Natural killer cell (primary cell): ENCODE measurements around the gene ADAMTS14. TPM values are rescaled to one million over a fixed set of nuclear protein-coding genes. Genes with fewer than 3 reads are reported as not detected.

ENCODE experiments used
- ATAC-seq, 3 donors: fragments of 150-1000 bp in 2 of 3; fragments of 200-7000 bp in 1 of 3; cut with Tn5 transposase; 1 replicate in 1 of 3; 2 replicates in 2 of 3; pipeline ENCODE4 v1.10.0; 2021; ENCODE audit warnings: mild to moderate bottlenecking in 2 of 3, moderate library complexity in 2 of 3
- DNase-seq, 2 donors: peaks; one replicate each; pipeline versions ENCODE4 v3.0.0 to v3.0.0-alpha.2; 2013 to 2021; ENCODE audit warnings: mixed read lengths in 1 of 2
- H3K27ac ChIP-seq: one replicate; pipeline ENCODE4 v1.5.1; 2013; ENCODE audit warnings: mild to moderate bottlenecking, low read length
- H3K27me3 ChIP-seq: one replicate; pipeline ENCODE4 v1.6.1; 2013; ENCODE audit warnings: low read length; ENCODE audit not compliant: control insufficient read depth, insufficient read depth
- H3K36me3 ChIP-seq: one replicate; pipeline ENCODE4 v1.6.1; 2013; ENCODE audit warnings: low read length; ENCODE audit not compliant: control insufficient read depth, insufficient read depth
- H3K4me1 ChIP-seq: one replicate; pipeline ENCODE4 v1.6.1; 2013; ENCODE audit warnings: low read length; ENCODE audit not compliant: control insufficient read depth, insufficient read depth
- H3K4me3 ChIP-seq: one replicate; pipeline ENCODE4 v1.5.1; 2013; ENCODE audit warnings: low read length
- H3K9me3 ChIP-seq: one replicate; pipeline ENCODE4 v1.6.1; 2013; ENCODE audit warnings: low read length; ENCODE audit not compliant: control insufficient read depth, insufficient read depth
- H3K27ac Mint-ChIP-seq, 2 donors: one replicate each; pipeline ENCODE4 v1.8.0; 2022; ENCODE audit warnings: mild to moderate bottlenecking in 2 of 2, mixed read lengths in 2 of 2, moderate library complexity in 1 of 2
- H3K27me3 Mint-ChIP-seq, 2 donors: one replicate each; pipeline ENCODE4 v1.8.0; 2022; ENCODE audit warnings: low read depth in 2 of 2, mixed read lengths in 2 of 2
- H3K36me3 Mint-ChIP-seq: one replicate; pipeline ENCODE4 v1.8.0; 2022; ENCODE audit warnings: mixed read lengths
- H3K4me1 Mint-ChIP-seq, 2 donors: one replicate each; pipeline ENCODE4 v1.8.0; 2022; ENCODE audit warnings: mixed read lengths in 2 of 2
- H3K4me3 Mint-ChIP-seq: one replicate; pipeline ENCODE4 v1.8.0; 2022; ENCODE audit warnings: mild to moderate bottlenecking, moderate library complexity, mixed read lengths
- H3K9me3 Mint-ChIP-seq, 2 donors: one replicate each; pipeline ENCODE4 v1.8.0; 2022; ENCODE audit warnings: mixed read lengths in 2 of 2
- CTCF ChIP-seq: fragments of 200-600 bp; IDR thresholded peaks from one replicate; pipeline ENCODE4 v1.8.0; 2022; ENCODE audit warnings: antibody characterized with exemption
- WGBS: methylation state at CpG from one replicate; pipeline ENCODE4 v1.1.7; 2013; ENCODE audit warnings: missing lambda C conversion rate; ENCODE audit not compliant: insufficient coverage; 5-methylcytosine and 5-hydroxymethylcytosine counted together
- intact Hi-C: fragments of 100-400 bp; cut with micrococcal nuclease; formaldehyde crosslinking; loops from one replicate; pipeline ENCODE4 v1.14.2; 2022
- total RNA-seq, 4 donors: library from RNA; stranded (reverse); fragments of 120-200 nt in 1 of 4; gene quantifications; one replicate each; pipeline versions ENCODE4 v1.2.3 to v1.2.4, GENCODE V29; 2013 to 2022

ADAMTS14 gene
- total RNA-seq, 3 donors from 2014 or later (not counting 1 experiment from before 2014, with no cell fraction given): 0.70 to 1.5 (median 1.1) TPM

- intact Hi-C loops: no loop called here
These were observed 3.3 kb downstream of the ADAMTS14 start for GRCh38 chr10:70675496-70676161.

DNA sequence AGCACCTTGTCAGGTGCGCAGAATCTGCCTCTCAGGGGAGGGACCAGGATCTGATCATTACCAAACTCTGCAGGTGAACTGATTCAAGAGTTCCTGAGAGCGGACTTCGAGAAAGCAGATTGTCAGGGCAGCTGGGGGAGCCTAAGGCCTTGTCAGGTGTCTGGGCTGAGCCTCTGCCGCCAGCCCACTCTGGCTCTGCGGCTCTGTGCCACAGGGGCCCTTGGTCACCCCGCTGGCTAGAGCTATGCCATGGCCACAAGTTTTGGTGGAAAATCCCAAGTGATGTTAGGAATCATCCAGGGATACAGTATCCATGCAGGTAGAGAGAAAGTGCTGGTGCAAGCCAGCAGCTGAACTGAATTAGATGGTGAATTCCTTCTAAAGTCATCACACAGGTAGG, 4.2 kb downstream of the ADAMTS14 start:
- no peaks in the 10 kb centered on the region for H3K27me3 ChIP-seq
- Mint-ChIP-seq H3K4me1 (peaks cover 21 to 38% of the 10 kb centered on the region in 2 donors), H3K36me3 (no peaks in the 10 kb centered on the region), H3K9me3 (no peaks in the 10 kb centered on the region), H3K27me3 (peaks cover 6 to 8% of the 10 kb centered on the region in 2 donors), H3K4me3 (no peak overlapping the region), H3K27ac (no peak overlapping the region)
- H3K27ac ChIP-seq: no peak overlapping the region
- no peaks in the 10 kb centered on the region for H3K9me3 ChIP-seq
- intact Hi-C loops: no loop called here
- DNase-seq (no peak), ATAC-seq (no peak)
- TF ChIP-seq CTCF: no peak
- no peaks in the 10 kb centered on the region for H3K36me3 ChIP-seq
- H3K4me1 ChIP-seq: peaks cover 16% of the 10 kb centered on the region
- H3K4me3 ChIP-seq: no peak overlapping the region
- 94% methylated on average over 6 of the region's 6 CpGs for WGBS

More at GRCh38 chr10:70675496-70676161, 3.3 kb downstream of the ADAMTS14 start:
- Mint-ChIP-seq H3K4me3 (no peak overlapping the region), H3K27ac (no peak overlapping the region), H3K27me3 (peaks cover 6 to 8% of the 10 kb centered on the region in 2 donors), H3K4me1 (peaks cover 27 to 34% of the 10 kb centered on the region in 2 donors), H3K36me3 (no peaks in the 10 kb centered on the region), H3K9me3 (no peaks in the 10 kb centered on the region)
- no peak for TF ChIP-seq CTCF
- Histone ChIP-seq H3K4me3 (no peak overlapping the region), H3K36me3 (no peaks in the 10 kb centered on the region), H3K9me3 (no peaks in the 10 kb centered on the region), H3K27me3 (no peaks in the 10 kb centered on the region), H3K4me1 (peaks cover 16% of the 10 kb centered on the region), H3K27ac (no peak overlapping the region)
- ATAC-seq (no peak), DNase-seq (no peak)
- 79% methylated on average over 12 of the region's 14 CpGs for WGBS

DNA sequence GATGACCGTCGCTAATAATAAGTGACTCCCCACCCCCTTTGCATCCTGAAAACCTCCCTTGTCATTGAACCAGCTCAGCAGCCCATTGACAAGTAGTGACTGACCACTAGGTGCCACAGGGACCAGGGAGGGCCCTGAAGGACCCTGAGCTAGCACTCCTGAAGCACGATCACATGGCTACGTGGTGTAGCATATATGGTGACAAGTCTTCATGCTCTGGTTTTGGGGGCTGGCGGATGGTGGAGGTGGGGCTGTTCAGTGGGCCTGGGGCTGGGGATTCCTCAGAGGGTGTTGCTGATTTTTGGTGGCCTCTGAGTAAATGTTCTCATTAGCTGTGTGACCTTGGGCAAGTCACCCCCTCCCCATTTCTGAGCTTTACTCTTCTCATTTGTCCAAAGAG, 4.7 kb downstream of the ADAMTS14 start:
- H3K27me3 Mint-ChIP-seq: peaks cover 6 to 8% of the 10 kb centered on the region in 2 donors
- Histone ChIP-seq H3K4me3 (no peak overlapping the region), H3K9me3 (no peaks in the 10 kb centered on the region), H3K27me3 (no peaks in the 10 kb centered on the region), H3K4me1 (peaks cover 12% of the 10 kb centered on the region), H3K27ac (no peak overlapping the region), H3K36me3 (no peaks in the 10 kb centered on the region)
- 86% methylated on average over 5 of the region's 5 CpGs for WGBS
- ATAC-seq (no peak), DNase-seq (no peak)
- H3K4me3 Mint-ChIP-seq: no peak overlapping the region
- H3K9me3 Mint-ChIP-seq: no peaks in the 10 kb centered on the region
- H3K4me1 Mint-ChIP-seq: peaks cover 17 to 38% of the 10 kb centered on the region in 2 donors
- H3K36me3 Mint-ChIP-seq: no peaks in the 10 kb centered on the region
- intact Hi-C loops: no loop called here
- TF ChIP-seq CTCF: no peak
- H3K27ac Mint-ChIP-seq: no peak overlapping the region
